ENCODE data around the gene DOK1.

DOK1 gene

DNA sequence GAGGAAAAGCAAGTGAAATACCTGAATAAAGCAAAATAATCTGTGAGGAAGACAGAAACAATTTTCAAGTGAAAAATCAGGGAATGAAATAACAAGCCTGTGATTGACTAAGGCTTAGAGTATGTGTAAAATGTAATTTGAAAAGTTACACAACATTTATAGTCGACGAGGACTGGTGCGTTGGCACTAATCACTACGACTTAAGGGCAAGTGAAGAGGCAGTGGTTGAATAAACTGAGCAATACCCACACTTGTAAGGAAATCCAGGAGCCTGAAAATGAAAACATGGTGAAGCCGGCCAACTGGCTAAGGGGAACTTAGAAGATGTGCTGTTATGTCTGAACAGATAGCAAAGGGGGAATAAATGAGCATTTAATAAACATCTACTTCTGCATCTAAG is 13.4 kb downstream of the DOK1 start:
- no peak for DNase-seq (ENCODE audit: low read depth in 2 of 2)

DNA sequence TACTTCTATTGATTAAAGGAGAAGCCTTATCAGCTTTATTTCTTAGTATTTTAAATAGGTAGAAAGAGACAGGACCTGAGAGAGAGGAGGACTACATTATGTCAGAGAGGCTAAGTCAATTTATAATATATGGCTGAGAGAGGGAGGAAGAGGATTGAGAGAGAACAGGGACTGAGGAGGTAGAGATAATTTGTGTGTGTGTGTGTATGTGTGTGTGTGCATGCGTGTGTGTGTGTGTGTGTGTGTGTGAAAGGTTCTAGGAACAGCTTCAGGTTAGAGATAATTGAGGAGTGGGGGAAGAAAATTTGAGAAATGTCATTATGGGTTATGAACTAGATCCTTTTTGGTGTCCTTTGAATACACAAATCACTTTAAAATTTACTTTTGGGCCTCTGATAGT is 15.2 kb downstream of the DOK1 start:
- no peak for DNase-seq (ENCODE audit: low read depth in 2 of 2)

DNA sequence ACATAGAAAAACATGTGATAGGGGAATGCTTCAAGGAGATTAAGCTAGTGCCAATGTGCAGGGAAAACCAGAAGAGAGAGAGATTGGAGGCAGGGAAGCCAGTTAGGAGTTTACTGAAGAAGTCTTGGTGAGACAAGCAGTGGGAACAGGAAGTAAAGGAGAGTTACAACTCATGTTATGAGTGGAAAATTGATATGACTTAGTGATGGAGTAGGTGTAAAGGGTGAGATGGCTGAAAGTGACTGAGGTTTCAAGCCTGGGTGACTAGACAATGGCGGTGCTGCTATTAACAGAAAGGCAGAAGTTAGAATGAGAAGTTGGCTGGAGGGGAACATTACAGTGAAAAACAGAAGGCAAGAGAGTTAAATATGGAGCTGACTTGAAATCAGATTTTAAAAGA is 16.5 kb downstream of the DOK1 start:
- DNase-seq (ENCODE audit: low read depth in 2 of 2), result no peak

DNA sequence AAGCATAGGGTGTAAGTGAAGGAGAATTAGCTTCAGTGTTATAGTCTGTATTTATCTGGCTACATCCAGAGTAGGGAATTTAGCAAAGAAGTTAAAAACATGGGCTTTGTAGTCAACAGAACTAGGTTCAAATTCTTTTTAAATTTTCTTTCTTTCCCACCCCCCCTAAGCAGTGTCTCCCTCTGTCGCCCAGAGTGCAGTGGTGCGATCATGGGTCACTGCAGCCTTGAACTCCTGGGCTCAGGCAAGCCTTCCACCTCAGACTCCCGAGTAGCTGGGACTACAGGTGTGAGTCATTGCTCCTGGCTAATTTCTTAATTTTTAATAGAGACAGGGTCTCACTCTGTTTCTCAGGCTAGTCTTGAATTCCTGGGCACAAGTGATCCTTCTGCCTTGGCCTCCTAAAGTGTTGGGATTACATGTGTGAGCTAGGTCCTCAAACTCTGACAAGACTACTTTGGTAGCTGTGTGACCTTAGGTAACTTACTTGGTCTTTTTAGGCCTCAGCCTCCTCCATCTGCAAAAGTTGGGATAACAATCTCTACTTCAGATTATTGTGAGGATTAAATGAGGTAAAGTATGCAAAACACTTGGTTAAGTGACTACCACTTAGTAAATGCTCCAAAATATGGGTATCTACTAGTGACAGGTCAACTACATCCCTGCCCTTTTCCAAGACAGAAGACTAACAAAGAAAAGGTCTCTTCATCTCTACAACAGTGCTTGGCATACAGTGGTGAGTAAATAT is 17.8 kb downstream of the DOK1 start:
- DNase-seq (ENCODE audit: low read depth in 2 of 2), result no peak

DNA sequence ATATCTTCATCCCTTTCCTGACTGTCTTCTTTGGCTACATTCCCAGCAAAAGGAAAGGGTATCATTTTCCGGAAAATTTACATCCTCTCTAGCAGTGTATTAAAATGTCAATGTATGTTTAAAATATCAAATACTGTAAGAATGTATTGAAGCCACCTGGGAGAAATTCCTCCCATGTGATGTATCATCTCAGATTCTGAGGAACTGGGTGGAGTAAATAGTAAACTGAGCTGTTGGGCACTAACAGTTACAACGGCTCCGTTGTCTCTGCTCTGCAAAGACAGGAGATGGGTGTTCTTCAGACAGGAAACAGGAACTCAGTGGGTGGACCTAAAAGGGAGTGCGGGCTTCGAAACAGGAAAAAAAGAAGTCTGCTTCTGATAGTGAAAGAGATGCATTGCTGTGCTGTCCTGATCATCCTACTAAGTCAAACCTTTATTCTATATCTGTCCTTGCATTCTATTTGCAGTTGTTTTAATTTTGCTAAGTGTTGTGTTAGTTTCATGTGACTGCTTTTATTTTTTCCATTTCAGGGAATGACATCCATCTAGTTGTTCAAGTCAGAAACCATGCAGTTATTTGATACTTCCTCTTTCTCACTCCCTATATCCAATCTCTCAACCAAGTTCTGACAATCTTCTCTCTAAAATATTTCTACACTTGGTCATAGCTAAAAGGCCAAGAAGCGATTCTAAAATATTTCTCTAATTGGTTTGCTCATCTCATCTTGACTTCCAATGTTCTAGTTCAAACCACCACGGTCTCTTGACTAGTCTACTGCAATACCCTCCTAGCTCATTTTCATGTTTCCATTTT is 19.4 kb downstream of the DOK1 start:
- no peak for DNase-seq (ENCODE audit: low read depth in 2 of 2)

DNA sequence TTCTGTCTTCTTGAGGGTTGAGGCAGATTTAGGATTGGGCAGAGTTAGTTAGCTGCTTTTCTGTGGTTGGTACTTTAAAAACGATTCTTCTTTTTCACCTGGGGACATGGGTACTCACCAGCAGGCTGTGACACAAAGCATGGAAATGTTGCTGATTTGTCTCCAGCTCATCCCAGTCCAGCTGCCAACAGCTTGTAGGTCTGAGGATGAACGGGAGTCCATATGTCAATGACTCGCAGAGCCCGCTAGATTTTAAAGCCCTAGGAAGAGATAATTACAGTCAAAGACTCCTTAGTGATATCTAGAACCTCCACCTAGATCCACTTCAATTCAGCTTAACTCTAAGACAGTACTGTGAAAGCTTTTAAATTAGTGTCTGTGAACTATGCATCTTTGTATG is 20.8 kb downstream of the DOK1 start:
- DNase-seq (ENCODE audit: low read depth in 2 of 2), result no peak

DNA sequence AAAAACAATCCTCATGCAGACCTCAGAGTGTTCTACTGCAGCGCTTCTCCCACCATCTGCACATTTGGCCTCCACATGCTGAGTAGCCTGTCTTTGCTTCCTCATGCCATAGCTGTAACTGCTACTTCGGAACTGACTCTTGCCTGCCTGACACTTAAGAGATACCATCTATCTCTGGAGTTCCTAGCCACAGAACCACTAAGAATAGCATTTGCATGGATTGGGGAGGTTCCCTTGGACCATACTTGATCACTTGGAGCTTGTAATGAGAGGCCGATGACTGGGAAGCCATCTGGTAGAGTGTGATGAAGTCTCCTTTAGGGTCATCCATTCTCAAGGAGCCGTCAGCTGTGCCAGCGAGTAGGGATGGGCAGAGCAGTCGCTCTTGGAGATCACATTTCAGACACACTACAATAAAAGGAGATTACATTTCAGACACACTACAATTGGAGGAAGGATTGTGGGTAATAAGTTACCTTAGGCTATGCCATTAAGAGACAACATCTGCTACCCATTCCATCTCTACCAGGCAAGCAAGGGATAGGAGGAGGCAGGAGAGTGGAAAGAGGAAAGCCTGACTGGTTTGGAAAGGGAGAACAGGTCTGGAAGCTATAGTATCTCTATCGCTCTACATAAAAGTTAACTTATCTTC is 21.8 kb downstream of the DOK1 start:
- no peak for DNase-seq (ENCODE audit: low read depth in 2 of 2)

DNA sequence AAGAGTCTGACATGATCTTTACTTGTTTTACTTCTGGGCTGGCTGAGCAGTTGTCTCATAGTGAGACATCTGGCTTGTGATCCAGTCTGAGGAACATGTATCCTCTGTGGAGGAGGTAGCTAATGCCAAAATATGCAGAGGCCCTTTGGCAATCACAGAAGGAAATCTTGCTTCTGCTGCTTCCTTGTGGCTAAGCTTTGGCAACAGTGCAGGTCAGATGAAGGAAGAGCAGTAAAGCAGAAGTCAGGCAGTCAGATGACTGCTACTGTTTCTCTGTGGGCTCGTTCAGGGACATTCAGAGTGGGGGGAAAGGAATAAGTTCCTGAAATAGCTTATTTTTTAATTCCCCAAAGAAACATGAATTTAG is 22.3 kb downstream of the DOK1 start:
- DNase-seq (ENCODE audit: low read depth in 2 of 2), result no peak

DNA sequence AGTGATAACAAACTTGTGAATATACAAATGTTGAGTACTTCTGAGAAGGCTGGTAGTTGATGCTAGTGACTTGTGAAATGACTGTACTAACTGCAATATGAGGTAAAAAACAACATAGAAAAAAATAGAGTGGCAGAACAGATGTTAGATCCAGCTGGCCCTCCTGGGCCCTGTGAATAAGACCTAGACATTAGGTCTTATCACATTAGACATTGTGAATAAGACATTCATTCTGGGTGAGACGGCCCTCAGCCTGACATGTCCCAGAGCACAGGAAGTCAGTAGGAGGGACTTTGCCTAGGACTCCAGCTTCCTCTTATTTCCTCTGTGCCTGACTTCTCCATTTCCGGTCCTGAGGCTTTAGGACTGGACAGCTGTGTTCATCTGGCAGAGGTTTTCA is 22.9 kb downstream of the DOK1 start:
- DNase-seq (ENCODE audit: low read depth in 2 of 2), result no peak

DNA sequence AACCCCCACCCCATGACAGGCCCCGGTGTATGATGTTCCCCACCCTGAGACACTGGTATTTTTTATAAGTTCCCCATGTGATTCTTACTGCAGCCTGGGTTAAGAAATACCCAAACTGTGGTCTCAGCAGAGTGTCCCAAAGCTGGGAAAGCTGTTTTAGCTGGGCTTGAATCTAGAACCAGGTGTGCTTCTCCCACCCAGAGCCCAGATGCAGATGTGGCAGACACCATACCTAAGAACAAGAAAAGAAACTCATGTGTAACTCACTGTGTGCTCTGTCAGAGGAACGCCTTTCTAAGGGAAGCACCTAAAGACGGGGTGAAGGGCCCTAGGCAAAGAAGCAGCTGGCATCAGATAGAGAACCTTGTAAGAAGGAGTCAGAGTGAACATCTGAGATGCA is 23.9 kb downstream of the DOK1 start:
- DNase-seq (ENCODE audit: low read depth in 2 of 2), result no peak

DNA sequence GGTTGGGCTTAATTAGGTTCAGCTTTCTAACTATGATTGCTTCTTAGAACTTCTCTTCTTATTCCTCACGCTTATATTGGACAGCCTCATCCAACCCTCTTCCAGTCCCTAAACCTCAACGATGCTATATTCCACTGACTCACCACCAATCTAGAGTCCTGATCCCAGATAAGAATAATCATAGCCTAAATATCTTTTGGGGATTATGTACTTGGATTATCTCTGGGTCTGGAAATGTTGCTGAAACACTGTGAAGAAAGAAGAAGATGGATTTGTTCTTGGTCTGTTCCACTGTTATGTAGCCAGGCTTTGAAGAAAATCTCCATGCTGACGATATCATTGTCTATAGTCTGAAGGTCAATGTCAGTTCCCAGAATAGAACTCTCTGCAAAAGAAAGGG is 26.9 kb downstream of the DOK1 start:
- DNase-seq (ENCODE audit: low read depth in 2 of 2), result no peak

DNA sequence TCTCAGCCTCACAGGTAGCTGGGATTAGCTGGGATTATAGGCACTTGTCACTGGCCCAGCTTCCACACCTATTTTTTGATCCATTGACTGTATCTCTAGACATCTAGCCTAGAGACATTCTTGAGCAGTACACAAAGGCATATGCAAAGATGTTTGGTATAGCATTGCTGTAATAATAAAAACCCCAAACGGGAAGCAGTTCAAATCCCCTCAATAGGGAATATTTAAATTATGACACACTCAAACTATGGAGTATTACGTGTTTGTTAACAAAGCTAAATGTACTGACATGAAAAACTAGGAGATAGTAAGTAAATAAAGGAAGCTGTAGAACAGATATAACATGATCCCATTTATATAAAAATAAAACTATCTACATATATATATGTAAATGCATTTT is 27.7 kb downstream of the DOK1 start:
- DNase-seq (ENCODE audit: low read depth in 2 of 2), result no peak

DNA sequence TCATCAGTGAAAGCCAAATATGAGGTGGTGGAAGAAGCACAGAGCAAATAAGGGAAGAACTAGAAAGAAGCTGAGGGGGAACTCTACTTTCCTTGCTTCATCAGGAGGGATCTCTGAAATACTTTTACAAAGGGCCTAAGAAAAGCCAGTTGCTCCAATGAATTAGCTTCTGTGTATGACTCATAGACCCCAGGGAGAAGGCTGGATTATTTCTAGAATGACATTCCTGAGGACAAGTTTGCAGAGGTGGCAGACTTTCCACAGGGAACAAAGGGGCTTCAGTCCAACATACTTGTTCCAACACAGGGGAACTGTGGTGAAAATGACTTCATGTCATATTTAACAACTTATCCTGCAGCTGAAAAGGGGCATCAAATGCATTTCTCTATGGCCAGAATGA is 29.0 kb downstream of the DOK1 start:
- no peak for DNase-seq (ENCODE audit: low read depth in 2 of 2)

DNA sequence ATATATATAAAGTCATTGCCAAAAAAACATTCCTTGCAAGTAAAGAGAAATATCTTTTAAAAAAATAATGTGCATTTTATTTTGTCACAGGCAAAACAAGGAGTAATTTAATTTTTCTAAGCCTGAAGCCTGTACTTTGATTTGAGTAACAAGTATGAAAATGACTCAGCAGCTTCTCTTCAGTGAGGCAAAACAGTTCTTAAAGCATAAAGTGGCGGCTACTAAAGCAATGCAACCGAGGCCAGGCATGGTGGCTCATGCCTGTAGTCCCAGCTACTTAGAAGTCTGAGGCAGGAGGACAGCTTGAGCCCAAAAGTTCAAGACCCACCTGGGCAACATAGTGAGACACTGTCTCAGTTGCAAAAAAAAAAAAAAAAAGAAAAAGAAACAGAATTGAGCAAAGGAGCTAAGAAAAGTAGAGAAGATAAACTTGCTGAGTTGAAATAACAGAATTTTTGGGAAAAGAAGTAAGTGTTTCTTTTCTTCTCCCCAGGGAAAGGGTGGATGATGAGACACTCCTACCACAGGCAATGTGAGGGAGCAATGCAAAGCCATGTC is 29.6 kb downstream of the DOK1 start:
- no peak for DNase-seq (ENCODE audit: low read depth in 2 of 2)

DNA sequence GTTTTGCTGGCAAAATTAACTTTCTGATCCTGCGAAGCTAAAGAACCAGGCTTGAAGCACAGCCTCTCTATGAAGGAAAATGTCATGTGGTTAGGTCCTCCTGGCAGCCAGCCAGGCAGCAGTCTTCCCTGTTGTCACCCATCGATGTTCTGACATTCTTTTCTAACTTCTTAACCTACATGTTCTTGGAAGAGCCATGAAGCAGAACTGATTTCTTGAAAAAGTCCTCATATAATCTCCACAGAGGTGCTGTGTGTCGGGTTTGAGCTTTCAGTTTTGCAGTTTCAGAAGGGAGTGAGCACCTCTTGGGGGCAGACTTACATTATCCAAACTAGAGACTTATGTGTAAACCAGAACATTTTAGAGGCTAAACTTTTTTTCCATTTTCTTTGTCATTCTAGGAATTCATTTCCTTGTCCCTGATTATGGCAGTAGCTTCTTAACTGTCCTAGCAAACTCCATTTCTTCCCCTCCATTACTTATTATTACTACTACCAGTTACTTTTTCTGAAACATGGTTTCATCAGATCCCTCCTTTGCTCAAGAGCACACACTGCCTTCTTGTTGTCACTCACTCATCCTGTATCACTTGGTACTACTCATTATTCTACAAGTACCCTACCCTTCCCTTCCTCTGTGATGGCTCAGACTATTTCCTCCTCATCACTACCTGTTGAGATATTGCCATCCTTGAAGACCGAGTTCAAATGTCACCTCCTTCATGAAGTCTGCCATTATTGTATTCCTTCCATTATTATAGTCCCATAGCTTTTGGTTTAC is 31.1 kb downstream of the DOK1 start:
- no peak for DNase-seq (ENCODE audit: low read depth in 2 of 2)

DNA sequence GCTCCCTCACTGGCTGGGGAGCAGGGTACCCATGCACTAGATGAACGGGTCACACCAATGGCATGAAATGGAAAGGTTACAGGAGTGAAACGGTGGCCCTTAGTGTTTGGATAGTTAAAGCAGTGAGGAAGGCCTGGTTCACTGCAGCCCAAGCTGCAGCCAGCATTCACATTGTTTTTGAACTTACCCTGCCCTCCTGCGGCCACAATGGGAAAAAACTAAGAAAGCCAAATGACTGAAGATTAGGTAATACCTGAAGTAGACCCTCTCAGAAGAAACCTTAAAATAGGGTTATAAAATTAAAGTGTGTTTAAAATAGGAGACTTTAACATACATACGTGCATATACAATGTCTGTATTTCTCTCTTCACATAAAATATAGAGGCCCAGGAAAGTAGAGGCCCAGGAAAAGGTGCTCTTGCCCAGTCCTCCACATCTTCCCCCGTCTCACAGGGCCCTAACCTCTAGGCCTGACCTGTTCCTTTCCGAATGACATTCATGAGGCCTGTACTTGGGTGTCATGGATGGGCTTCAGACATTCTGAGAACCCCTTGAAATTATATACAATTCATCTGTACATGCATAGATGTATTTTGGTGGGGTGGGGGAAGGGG is 33.3 kb downstream of the DOK1 start:
- DNase-seq (ENCODE audit: low read depth in 2 of 2), result peak; percentile 32

DNA sequence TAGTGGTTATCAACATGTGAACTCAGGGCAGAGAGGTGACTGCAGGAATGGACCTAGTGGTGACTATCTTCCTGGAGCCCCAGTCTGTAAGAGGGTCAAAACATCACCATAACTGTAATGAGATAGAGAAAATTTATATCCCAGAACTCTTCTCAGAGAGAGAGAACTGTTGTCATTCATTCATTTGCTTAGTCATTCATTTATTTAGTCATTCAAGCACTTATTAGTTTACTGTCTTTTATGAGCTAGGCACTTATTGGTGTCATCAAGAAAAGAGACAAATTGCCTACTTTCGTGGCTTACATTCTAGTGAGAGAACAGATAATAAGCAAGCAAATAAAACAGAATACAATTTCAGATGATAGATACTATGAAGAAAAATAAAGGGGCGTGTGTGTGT is 34.1 kb downstream of the DOK1 start:
- no peak for DNase-seq (ENCODE audit: low read depth in 2 of 2)

DNA sequence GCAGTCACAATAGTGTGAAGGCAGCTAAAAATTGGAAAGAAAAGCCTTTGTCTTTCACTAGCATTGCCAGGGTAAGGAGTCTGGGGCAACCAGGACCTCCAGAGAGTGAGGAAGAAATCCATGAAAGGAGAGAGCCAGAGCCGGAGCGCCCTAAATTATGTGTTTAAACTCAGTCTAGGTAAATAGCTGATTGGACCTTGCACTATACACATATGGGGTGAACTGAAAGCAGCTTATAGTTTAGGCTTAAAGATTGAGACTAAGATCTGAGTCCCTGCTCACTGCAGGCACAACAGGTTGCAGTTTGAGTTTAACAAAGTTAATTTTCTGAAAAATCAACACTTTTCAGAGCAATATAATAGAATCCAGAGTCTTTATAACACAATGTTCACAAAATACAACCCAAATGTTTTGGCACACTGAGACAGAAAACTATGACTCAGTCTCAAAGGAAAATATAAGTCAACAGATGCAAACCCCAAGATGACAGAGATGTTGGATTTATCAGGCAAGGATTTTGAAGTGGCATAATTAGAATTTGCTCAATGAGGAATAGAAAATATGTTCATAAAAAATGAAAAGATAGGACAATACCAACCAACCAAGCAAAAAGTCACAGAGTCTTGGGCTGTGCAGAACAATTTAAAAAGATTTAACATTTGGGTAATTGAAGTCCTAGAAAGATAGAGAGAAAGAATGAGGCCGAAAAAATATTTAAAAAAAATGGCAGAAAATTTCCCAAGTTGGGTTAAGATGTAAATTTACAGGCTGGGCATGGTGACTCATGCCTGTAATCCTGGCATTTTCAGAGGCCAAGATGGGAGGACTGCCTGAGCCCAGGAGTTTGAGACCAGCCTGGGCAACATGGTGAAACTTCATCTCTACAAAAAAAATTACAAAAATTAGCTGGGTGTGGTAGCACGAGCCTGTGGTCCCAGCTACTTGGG is 39.6 kb downstream of the DOK1 start:
- DNase-seq (ENCODE audit: low read depth in 2 of 2), result no peak

DNA sequence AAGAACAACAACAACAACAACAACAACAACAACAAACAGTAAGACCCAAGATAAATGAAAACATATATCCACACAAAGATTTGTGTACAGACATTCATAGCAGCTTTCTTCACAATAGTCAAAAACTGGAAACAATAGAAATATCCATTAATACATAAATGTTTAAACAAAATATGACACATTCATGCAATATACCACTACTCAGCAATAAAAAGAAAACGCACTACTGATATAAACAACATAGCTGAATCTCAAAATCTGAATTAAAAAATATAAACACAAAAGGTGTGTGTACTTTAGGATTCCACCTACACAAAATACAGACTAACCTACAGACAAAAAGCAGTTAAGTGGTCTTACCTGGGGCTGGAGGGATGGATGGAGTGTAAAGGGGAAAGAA is 42.1 kb downstream of the DOK1 start:
- no peak for DNase-seq (ENCODE audit: low read depth in 2 of 2)

DNA sequence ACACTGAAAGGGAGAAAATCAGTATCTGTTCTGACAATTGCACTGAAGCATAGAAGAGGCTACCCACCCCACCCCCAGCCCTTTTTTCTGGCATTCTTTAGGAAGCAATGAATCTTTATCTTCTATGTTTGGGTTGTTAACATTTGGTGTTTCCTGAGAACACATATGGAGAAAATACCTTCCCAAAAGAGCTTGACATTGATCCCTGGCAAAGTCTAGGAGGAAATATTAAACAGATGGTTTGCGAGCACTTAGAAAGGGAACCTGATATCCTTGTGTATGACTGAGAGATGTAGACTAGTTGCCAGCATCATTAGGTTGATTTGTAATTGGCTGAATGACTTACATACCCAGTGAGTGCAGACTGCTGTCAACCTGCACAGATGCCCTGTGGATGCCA is 42.9 kb downstream of the DOK1 start:
- DNase-seq (ENCODE audit: low read depth in 2 of 2), result no peak

All from stimulated activated CD4-positive, alpha-beta T cell treated with anti-CD3 and anti-CD28 coated beads, Interleukin-4, amount 100 ng/mL, for 48 hours (primary cell).